CD14-positive monocyte (primary cell): ENCODE data around the gene KRTAP4-11. TPM values are rescaled to one million over a fixed set of nuclear protein-coding genes. Genes with fewer than 3 reads are reported as not detected.

ENCODE experiments used
- DNase-seq, 3 donors: peaks; one replicate each; pipeline ENCODE4 v3.0.0-alpha.2; 2011 to 2022
- H2AFZ ChIP-seq: 2 replicates; pipeline ENCODE4 v1.6.0; 2012; ENCODE audit warnings: mild to moderate bottlenecking, low read depth, low read length, inconsistent platforms; ENCODE audit not compliant: insufficient read depth, poor library complexity, severe bottlenecking
- H3K27ac ChIP-seq, 2 donors: 1 replicate in 1 of 2; 2 replicates in 1 of 2; pipeline ENCODE4 v1.5.1; 2012 to 2013; ENCODE audit warnings: low read length in 2 of 2, control low read depth in 1 of 2, inconsistent platforms in 1 of 2, low read depth in 1 of 2, mild to moderate bottlenecking in 1 of 2
- H3K27me3 ChIP-seq, 2 donors: one replicate each; pipeline versions ENCODE4 v1.6.0 to v1.6.1; 2011 to 2013; ENCODE audit warnings: low read length in 2 of 2; ENCODE audit not compliant: control insufficient read depth in 2 of 2, insufficient read depth in 2 of 2
- H3K36me3 ChIP-seq, 2 donors: replicated peaks in 1 of 2; 1 replicate in 1 of 2; 2 replicates in 1 of 2; pipeline versions ENCODE4 v1.5.1 to v1.6.1; 2012 to 2013; ENCODE audit warnings: low read length in 2 of 2, control low read depth in 1 of 2, inconsistent platforms in 1 of 2, mild to moderate bottlenecking in 1 of 2; ENCODE audit not compliant: insufficient read depth in 2 of 2, control insufficient read depth in 1 of 2
- H3K4me1 ChIP-seq, 2 donors: 1 replicate in 1 of 2; 2 replicates in 1 of 2; pipeline versions ENCODE4 v1.5.1 to v1.6.1; 2012 to 2013; ENCODE audit warnings: low read length in 2 of 2, control low read depth in 1 of 2, inconsistent platforms in 1 of 2, mild to moderate bottlenecking in 1 of 2, moderate library complexity in 1 of 2; ENCODE audit not compliant: insufficient read depth in 2 of 2, control insufficient read depth in 1 of 2
- H3K4me2 ChIP-seq: replicated peaks from 2 replicates; pipeline ENCODE3; 2012; ENCODE audit warnings: low read length, moderate library complexity, mild to moderate bottlenecking; ENCODE audit not compliant: poor library complexity, severe bottlenecking; ENCODE audit errors: extremely low read depth
- H3K4me3 ChIP-seq, 3 experiments: fragments of 200-600 bp in 1 of 3; sonication (generic) in 1 of 3; replicated peaks in 1 of 3; 1 replicate in 2 of 3; 2 replicates in 1 of 3; pipeline ENCODE4 v1.5.1; 2011 to 2013; ENCODE audit warnings: low read length in 3 of 3, mild to moderate bottlenecking in 3 of 3, control low read depth in 2 of 3, low read depth in 2 of 3, inconsistent platforms in 1 of 3, moderate library complexity in 1 of 3
- H3K79me2 ChIP-seq: 2 replicates; pipeline ENCODE4 v1.6.0; 2012; ENCODE audit warnings: mild to moderate bottlenecking, control low read depth, inconsistent platforms, low read length, moderate library complexity; ENCODE audit not compliant: insufficient read depth
- H3K9ac ChIP-seq: 2 replicates; pipeline ENCODE4 v1.6.0; 2017; ENCODE audit warnings: low read length, mild to moderate bottlenecking; ENCODE audit not compliant: insufficient read depth, poor library complexity, severe bottlenecking
- H3K9me3 ChIP-seq, 2 donors: replicated peaks in 1 of 2; 1 replicate in 1 of 2; 2 replicates in 1 of 2; pipeline versions ENCODE4 v1.5.1 to v1.6.1; 2012 to 2013; ENCODE audit warnings: low read length in 2 of 2, control low read depth in 1 of 2; ENCODE audit not compliant: control insufficient read depth in 1 of 2, insufficient read depth in 1 of 2
- H4K20me1 ChIP-seq: 2 replicates; pipeline ENCODE4 v1.6.0; 2012; ENCODE audit warnings: mild to moderate bottlenecking, low read length, control low read depth, moderate library complexity; ENCODE audit not compliant: insufficient read depth
- H3K27ac Mint-ChIP-seq, 7 donors: one replicate each; pipeline ENCODE4 v1.8.0; 2020; ENCODE audit warnings: mild to moderate bottlenecking in 7 of 7, mixed read lengths in 7 of 7, moderate library complexity in 6 of 7, inconsistent platforms in 2 of 7
- H3K27me3 Mint-ChIP-seq, 3 donors: one replicate each; pipeline ENCODE4 v1.8.0; 2021 to 2022; ENCODE audit warnings: low read depth in 3 of 3, mild to moderate bottlenecking in 3 of 3, mixed read lengths in 3 of 3, moderate library complexity in 3 of 3, inconsistent platforms in 1 of 3
- H3K36me3 Mint-ChIP-seq, 2 donors: one replicate each; pipeline ENCODE4 v1.8.0; 2020; ENCODE audit warnings: mixed read lengths in 2 of 2, inconsistent platforms in 1 of 2, mild to moderate bottlenecking in 1 of 2
- H3K4me1 Mint-ChIP-seq: one replicate; pipeline ENCODE4 v1.8.0; 2020; ENCODE audit warnings: mild to moderate bottlenecking, mixed read lengths
- H3K4me3 Mint-ChIP-seq, 2 donors: one replicate each; pipeline ENCODE4 v1.8.0; 2020; ENCODE audit warnings: mild to moderate bottlenecking in 2 of 2, mixed read lengths in 2 of 2, moderate library complexity in 1 of 2
- H3K9me3 Mint-ChIP-seq, 7 donors: one replicate each; pipeline ENCODE4 v1.8.0; 2020 to 2022; ENCODE audit warnings: mixed read lengths in 7 of 7, mild to moderate bottlenecking in 6 of 7, moderate library complexity in 6 of 7, inconsistent platforms in 2 of 7
- WGBS: methylation state at CpG from one replicate; pipeline ENCODE4 v1.1.5; 2013; ENCODE audit warnings: missing lambda C conversion rate; ENCODE audit not compliant: insufficient coverage; 5-methylcytosine and 5-hydroxymethylcytosine counted together
- intact Hi-C, 2 donors: fragments of 100-400 bp; cut with micrococcal nuclease; formaldehyde crosslinking; loops; one replicate each; pipeline versions ENCODE4 v1.15.0 to v1.15.1; 2023
- polyA plus RNA-seq, 3 donors: library from polyadenylated mRNA; depleted of rRNA in 1 of 3; unstranded in 2 of 3; stranded (reverse) in 1 of 3; fragments of 300-500 nt in 2 of 3; fragments of >200 nt in 1 of 3; fragmentation: Illumina TruSeq in 2 of 3; gene quantifications; 1 replicate in 2 of 3; 2 replicates in 1 of 3; pipeline ENCODE4 v1.2.3, GENCODE V29; 2012 to 2021
- TF ChIP-seq, protein P1 (sequence below): fragments of 200-600 bp; IDR thresholded peaks from one replicate; pipeline ENCODE4 v1.8.0; 2022; ENCODE audit warnings: antibody characterized with exemption, mild to moderate bottlenecking

The KRTAP4-11 gene
- polyA plus RNA-seq, 3 donors = not detected

DNA sequence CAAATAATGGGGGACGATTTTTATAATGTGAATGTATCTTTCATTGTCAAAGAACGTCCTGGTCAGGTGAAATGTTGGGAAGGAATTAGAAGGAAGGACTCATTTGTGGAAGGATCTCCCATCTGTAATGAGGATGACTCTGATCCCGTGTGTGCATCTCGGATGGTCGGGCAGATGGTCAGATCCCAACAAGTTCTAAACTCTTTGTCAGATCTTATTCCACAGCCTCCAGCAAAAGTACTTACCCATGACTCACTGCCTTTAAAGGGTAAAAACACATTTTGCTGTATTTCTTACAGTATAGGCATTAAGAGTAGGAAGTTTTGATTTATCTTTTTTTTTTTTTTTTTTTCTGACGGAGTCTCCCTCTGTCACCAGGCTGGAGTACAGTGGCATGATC is 19.7 kb downstream of the KRTAP4-11 start:
- Histone ChIP-seq H3K27me3 (no peaks in the 10 kb centered on the region), H3K27ac (no peak overlapping the region), H3K4me1 (no peaks in the 10 kb centered on the region), H2AFZ (no peak overlapping the region), H3K36me3 (no peaks in the 10 kb centered on the region), H3K4me3 (no peak overlapping the region), H3K9me3 (peaks cover 0 to 8% of the 10 kb centered on the region in 2 donors), H4K20me1 (no peaks in the 10 kb centered on the region), H3K4me2 (no peak overlapping the region), H3K9ac (no peak overlapping the region), H3K79me2 (no peaks in the 10 kb centered on the region)
- H3K27ac Mint-ChIP-seq = no peak overlapping the region
- peaks cover 0 to 5% (median 3%) of the 10 kb centered on the region in 7 donors for H3K9me3 Mint-ChIP-seq
- DNase-seq = no peak
- H3K36me3 Mint-ChIP-seq = no peaks in the 10 kb centered on the region
- intact Hi-C loops = no loop called here
- H3K4me3 Mint-ChIP-seq = no peak overlapping the region
- TF ChIP-seq, protein P1, sequence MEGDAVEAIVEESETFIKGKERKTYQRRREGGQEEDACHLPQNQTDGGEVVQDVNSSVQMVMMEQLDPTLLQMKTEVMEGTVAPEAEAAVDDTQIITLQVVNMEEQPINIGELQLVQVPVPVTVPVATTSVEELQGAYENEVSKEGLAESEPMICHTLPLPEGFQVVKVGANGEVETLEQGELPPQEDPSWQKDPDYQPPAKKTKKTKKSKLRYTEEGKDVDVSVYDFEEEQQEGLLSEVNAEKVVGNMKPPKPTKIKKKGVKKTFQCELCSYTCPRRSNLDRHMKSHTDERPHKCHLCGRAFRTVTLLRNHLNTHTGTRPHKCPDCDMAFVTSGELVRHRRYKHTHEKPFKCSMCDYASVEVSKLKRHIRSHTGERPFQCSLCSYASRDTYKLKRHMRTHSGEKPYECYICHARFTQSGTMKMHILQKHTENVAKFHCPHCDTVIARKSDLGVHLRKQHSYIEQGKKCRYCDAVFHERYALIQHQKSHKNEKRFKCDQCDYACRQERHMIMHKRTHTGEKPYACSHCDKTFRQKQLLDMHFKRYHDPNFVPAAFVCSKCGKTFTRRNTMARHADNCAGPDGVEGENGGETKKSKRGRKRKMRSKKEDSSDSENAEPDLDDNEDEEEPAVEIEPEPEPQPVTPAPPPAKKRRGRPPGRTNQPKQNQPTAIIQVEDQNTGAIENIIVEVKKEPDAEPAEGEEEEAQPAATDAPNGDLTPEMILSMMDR = no peak
- H3K27me3 Mint-ChIP-seq = peaks cover 0 to 5% (median 0%) of the 10 kb centered on the region in 3 donors
- WGBS = no CpG with 5 or more reads among the region's 6 CpGs
- peaks cover 5% of the 10 kb centered on the region for H3K4me1 Mint-ChIP-seq

DNA sequence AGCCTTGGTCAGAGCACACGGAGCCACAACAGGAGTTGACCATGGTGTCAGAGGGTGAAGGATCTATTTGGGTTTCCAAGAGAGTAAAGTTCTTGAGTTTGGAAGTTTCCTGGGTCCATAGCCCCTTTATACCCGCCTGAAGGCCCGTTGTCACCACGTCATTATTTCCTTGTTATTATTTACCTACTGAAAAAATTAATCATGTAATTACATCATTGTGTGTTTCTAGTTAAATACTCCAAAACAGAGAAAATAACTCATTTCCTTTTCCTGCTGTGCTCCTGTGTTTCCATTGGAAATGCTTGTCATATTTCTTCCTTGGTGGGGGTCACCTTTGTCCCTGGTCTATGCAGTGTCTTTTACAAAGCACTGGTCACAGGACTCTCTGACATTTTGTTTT is 20.1 kb downstream of the KRTAP4-11 start, which contains the start of gene KRTAP4-8:
Gene KRTAP4-8, minus strand, starts transcription at position 101 of the 400 bp plus-strand sequence. Its CDS starts 58 bp downstream, at position 43.
- Histone ChIP-seq H3K27ac (no peak within 1 kb of the TSS), H3K4me2 (no peak within 1 kb of the TSS), H3K79me2 (no peaks in the 10 kb centered on the region), H3K27me3 (no peaks in the 10 kb centered on the region), H3K4me3 (no peak within 1 kb of the TSS), H3K4me1 (no peaks in the 10 kb centered on the region), H3K9me3 (peaks cover 0 to 8% of the 10 kb centered on the region in 2 donors), H2AFZ (no peak within 1 kb of the TSS), H3K36me3 (no peaks in the 10 kb centered on the region), H4K20me1 (no peaks in the 10 kb centered on the region), H3K9ac (no peak within 1 kb of the TSS)
- TF ChIP-seq, protein P1 = no peak
- H3K27me3 Mint-ChIP-seq = peaks cover 0 to 5% (median 0%) of the 10 kb centered on the region in 3 donors
- WGBS = 100% methylated on average over 1 of the region's 4 CpGs
- intact Hi-C loops = no loop called here
- H3K27ac Mint-ChIP-seq = no peak within 1 kb of the TSS
- peaks cover 0 to 6% (median 4%) of the 10 kb centered on the region in 7 donors for H3K9me3 Mint-ChIP-seq
- DNase-seq = no peak
- peaks cover 5% of the 10 kb centered on the region for H3K4me1 Mint-ChIP-seq
- no peak within 1 kb of the TSS for H3K4me3 Mint-ChIP-seq
- H3K36me3 Mint-ChIP-seq = no peaks in the 10 kb centered on the region
